AG09319 (cell line): Measurements from ENCODE around the gene MYL12B.

Experiments
- DNase-seq: peaks from one replicate; pipeline ENCODE4 v3.0.0-alpha.2; 2010; ENCODE audit warnings: low read depth; ENCODE audit errors: extremely low read depth
- TF ChIP-seq, protein P1 (sequence below): IDR thresholded peaks from 2 replicates; pipeline ENCODE4 v1.5.1; 2011; ENCODE audit warnings: low read depth, mild to moderate bottlenecking, inconsistent platforms, low read length, moderate library complexity

MYL12B gene

DNA sequence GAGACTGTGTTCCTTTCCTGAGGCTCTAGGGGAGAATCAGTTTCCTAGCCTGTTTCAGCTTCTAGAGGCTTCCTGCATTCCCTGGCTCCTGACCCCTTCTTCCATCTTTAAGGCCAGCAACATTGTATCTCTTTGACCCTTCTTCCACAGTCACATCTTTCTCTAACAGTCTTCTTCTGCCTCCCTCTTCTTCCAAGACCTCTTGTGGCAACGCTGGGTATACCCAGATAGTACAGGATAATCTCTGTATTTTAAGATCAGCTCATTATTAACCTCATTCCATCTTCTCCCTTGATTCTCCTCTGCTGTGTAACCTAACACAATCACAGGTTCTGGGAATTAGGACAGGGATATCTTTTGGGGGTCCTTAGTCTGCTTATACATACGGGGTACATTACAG lies 23.2 kb upstream of the MYL12B start:
- DNase-seq: no peak
- TF ChIP-seq, protein P1, sequence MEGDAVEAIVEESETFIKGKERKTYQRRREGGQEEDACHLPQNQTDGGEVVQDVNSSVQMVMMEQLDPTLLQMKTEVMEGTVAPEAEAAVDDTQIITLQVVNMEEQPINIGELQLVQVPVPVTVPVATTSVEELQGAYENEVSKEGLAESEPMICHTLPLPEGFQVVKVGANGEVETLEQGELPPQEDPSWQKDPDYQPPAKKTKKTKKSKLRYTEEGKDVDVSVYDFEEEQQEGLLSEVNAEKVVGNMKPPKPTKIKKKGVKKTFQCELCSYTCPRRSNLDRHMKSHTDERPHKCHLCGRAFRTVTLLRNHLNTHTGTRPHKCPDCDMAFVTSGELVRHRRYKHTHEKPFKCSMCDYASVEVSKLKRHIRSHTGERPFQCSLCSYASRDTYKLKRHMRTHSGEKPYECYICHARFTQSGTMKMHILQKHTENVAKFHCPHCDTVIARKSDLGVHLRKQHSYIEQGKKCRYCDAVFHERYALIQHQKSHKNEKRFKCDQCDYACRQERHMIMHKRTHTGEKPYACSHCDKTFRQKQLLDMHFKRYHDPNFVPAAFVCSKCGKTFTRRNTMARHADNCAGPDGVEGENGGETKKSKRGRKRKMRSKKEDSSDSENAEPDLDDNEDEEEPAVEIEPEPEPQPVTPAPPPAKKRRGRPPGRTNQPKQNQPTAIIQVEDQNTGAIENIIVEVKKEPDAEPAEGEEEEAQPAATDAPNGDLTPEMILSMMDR: no peak; the same call in 1 of the 2 replicates

DNA sequence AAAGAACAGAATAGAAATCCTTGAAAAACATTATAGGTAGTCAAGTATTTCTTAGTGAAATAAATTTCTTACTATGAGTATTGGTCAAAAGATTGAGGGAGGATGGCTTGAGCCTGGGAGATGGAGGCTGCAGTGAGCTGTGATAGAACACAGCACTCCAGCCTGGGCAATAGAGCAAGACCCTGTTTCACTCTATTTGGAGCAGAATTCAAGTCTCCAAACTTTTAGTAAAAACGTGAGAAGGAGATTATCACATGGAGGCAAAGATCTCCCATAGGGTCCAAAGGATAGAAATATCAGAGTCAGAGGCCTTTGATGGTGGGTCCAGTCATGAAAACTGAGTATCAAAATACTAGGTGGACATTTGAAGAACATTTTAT lies 16.8 kb upstream of the MYL12B start:
- DNase-seq: no peak
- TF ChIP-seq, protein P1: no peak

DNA sequence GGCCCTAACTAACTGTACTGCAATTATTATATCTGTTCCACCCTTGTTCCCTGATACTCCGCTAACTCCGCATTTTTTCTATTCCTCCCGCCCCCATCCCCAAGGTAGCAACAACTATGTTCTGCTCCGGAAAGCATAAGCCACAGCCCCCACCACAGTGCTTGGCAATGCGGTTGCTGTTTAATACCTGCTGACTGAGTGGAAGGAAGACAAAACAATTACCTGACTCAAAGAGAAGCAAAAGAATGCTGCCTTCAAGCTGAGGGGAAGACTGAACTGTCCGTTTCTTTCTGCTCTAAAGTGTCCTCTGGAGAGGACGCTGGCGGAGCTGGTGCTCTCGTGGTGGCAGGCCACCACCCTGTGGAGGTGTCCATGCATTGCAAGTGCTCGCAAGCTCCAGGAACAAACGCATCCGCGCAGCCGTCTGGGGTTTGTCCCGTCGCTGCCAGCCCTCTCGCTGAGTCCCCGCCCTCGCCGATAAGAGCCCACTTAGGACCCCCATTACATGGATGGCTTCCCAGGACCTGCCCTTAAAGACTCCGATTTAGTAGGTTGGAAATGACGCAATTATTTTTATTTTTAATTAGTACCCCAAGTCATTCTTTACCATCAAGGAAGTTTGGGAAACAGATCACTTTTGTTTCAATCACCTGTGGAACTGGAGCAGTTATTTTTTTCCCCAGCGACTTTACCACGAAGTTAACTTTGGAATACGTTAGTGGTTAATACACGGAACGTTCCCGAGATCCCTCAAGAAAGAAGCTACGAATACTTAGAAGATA lies 15.9 kb upstream of the MYL12B start:
- TF ChIP-seq, protein P1: peak; percentile 94
- DNase-seq: peak; percentile 56

DNA sequence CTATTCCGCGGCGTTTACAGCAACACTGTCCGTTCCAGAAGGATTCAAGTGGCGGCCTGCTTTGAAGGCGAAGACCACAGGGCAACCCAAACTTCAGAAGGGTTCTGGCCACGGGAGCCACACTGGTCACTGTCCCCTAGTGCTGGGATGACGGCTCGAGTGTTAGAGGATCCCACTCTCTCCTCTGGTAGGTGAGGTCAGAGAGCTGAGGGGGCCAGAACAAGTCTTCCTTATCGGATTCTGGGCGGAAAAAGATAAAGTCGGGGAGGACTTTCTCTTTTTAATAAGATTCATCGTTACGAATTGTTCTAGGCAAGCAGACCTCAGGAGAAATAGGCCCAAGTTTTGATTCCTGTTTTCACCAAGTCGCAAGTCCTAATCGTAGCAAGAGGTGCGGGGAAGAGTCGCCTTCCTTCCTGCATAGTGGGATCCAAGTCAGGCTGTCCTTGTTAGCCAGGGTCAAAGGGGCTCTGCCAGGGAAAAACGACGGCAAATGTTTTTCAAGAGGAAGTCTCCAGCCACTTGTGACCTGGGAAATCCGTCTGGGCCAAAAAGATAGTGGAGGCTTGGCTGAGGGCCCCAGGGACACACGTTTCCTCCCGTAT lies 15.2 kb upstream of the MYL12B start:
- TF ChIP-seq, protein P1: no peak
- no peak for DNase-seq

DNA sequence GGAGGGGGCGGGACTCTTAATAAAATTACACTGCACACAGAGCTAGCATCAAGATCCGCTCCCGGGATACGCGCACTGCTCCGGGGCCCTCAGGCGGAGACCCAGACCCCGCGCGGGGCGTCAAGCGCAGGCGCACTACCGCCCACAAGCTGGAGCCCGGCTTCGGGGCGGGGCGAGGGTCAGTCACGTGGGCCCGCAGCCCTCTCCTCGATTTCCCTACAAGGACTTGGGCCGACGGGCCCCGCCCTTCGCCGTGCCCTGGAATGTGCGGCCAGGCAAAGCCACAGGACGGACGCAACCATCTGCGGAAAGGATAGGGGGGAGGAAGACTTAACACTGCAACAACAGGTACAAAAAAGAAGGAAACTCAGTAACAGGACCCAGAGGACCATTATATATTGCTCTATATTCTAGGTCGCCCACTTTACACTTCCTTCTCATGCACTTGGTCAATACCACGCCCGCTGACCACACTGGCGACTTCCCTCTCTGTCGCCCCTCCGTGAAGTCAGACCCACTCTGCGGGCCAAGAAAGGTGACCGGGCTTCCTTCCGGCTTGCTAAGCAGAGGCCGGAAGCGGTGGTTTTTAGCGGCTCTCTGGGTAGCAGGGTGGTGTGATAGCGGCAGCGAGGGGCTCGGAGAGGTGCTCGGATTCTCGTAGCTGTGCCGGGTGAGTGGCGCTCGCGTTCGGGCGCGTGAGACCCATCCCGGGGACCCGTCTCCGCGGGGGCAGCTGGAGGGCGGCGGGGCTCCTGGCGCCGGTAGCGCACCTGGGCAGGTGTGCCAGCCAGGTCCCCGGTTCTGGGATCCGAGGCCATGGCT lies 14.5 kb upstream of the MYL12B start, which contains the start of gene MYL12A:
Gene MYL12A (plus strand): TSS at position 562 of the 822 bp plus-strand sequence. CDS start 5,447 bp downstream, outside the sequence.
- DNase-seq: peak; percentile 97
- TF ChIP-seq, protein P1: no peak

DNA sequence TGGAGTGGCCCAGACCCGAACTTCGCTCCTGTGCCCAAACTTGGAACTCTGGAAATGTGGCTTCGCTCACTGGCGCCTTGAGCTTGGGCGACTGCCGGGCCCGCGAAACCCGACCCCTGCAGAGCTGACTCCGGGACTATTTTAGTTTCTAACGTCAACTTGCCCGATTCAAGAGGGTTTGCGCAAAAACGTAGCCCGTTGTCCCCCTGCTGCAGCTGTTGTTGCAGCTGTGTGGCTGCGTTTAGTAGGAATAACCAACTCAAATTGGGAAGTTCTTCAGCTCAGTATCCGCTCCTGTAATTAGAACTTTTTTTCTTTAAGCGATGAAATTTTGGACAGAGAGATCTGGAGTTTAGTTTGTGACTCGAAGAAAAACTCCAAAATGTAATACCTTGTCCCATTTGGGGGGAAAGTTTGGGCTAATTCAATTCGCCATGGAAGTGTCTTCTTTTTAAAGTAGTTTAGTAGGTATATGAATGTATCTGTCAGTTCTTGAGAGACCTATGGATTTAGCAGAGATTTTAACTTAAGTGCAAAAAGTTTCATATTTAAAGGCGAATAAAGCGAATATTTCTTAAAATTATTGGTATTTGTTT lies 13.8 kb upstream of the MYL12B start:
- no peak for DNase-seq
- TF ChIP-seq, protein P1: no peak
